HUDEP-2 (cell line): ENCODE measurements around the gene TMEM140.
A peak's percentile ranks its signal among the peaks of the same experiment; 100 is the strongest.
"Not testable (repeated sequence)": the region's sequence is repeated elsewhere in the genome, so short reads cannot be mapped to it uniquely, and the experiment has no call there.

Experiments used
- DNase-seq, 76 experiments: peaks; one replicate each; lab custom pipeline; 2025; ENCODE audit not compliant: unreplicated experiment in 76 of 76; lab: John Stamatoyannopoulos, UW

The TMEM140 gene

GRCh38 chr7:135158141-135158655, 10.3 kb downstream of the TMEM140 start:
- DNase-seq = no peak

GRCh38 chr7:135158874-135159273, 11.0 kb downstream of the TMEM140 start:
- no peak for DNase-seq

- no peak for DNase-seq
Observed at GRCh38 chr7:135159359-135160085, 11.7 kb downstream of the TMEM140 start.

DNA sequence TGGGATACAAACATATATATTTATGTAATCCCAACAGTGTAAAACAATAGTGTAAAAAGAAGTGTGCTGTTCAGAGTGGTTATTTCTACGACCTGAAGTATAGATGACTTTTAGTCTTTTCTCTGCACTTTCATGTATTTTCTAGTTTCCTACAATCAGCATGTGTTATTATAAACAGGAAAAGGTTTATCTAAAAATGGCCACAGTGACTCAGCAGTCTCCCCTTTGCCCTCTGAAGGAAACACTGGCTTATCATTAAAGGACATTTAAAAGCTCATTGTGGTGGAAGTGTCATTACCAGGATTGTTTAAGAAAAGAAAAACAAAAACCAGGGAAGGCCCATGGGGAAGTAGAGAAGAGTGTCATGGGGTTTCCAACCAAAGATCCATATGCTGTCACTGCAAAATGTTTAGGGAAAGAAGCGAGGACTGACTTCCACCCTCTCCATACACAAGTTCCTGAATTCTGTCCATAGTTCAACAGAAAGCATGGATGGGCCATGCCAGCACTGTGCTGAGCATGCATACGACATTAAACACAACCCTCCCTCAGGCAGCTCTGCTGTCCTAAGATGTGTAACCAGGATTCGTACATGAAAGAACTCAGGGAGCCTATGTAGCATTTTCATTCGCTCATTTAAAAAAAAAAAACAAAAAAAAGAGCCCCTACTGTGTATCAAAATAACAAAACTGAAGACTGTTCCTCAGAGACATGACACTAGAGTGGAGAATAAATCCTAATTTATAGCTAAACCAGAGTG, 12.4 kb downstream of the TMEM140 start:
- DNase-seq = peak in 14 of 76 experiments; percentile 3 to 47 (median 26)

- peak in 11 of 76 experiments; percentile 2 to 49 (median 15) for DNase-seq
Observed at GRCh38 chr7:135160858-135161653, 13.2 kb downstream of the TMEM140 start.

GRCh38 chr7:135161669-135162068, 13.8 kb downstream of the TMEM140 start:
- no peak for DNase-seq

GRCh38 chr7:135162382-135163001, 14.6 kb downstream of the TMEM140 start:
- no peak for DNase-seq

DNA sequence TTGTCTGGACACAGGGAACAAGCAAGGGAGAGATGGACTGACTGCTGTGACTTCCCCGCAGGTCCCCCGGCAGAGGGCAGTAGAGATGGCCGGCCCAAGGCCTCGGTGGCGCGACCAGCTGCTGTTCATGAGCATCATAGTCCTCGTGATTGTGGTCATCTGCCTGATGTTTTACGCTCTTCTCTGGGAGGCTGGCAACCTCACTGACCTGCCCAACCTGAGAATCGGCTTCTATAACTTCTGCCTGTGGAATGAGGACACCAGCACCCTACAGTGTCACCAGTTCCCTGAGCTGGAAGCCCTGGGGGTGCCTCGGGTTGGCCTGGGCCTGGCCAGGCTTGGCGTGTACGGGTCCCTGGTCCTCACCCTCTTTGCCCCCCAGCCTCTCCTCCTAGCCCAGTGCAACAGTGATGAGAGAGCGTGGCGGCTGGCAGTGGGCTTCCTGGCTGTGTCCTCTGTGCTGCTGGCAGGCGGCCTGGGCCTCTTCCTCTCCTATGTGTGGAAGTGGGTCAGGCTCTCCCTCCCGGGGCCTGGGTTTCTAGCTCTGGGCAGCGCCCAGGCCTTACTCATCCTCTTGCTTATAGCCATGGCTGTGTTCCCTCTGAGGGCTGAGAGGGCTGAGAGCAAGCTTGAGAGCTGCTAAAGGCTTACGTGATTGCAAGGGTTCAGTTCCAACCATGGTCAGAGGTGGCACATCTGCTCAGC, 16.6 kb downstream of the TMEM140 start:
- no peak for DNase-seq

DNA sequence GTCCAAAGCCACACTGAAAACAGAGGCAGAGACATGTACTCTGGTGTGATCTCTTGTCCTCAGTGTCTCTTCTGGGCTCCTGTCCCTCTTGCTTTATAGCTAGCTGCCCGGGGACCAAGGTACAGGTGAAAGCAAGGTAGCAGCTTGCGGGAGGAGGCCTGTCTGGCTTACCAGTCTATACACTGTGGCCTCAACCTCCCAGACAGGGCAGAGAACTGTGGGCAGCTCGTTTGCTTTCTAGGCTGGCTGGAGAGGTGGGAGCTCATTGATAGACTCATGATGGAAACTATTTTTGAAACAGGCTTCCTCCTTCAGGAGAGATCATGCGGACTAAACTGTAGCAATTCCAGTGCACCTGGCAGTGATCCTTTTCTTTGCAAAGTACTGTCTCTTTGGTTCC, 18.0 kb downstream of the TMEM140 start:
- no peak for DNase-seq

GRCh38 chr7:135166338-135166990, 18.6 kb downstream of the TMEM140 start:
- DNase-seq = no peak

DNA sequence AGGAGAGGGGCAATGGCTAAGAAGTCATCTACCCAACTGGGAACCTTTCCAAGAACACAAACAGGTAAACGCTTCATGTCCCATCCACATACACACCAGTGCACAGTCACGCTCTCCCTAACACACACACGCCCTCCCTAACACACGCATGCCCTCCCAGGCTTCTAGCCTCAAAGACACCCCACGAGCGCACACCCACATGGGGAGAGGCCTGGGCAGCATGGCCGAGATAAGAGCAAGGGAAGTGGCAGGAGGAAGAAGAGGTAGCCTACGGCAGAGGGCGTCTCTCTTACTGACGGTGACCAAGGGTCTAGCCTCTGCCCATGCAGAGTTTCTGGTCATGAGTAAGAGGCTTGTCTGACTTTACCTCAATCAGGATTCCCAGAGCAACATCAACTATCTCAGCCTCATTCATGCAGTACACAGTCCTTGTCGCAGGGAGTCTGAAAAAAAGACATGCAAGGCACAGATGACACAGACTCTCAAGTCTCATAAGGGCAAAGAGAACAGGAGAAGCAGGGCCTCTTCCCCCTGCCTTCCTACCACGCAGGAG, 19.6 kb downstream of the TMEM140 start:
- DNase-seq = peak in 45 of 76 experiments; percentile 6 to 57 (median 30)

GRCh38 chr7:135168001-135168400, 20.1 kb downstream of the TMEM140 start:
- DNase-seq = peak in 25 of 76 experiments; percentile 3 to 39 (median 18)

GRCh38 chr7:135168489-135169140, 20.7 kb downstream of the TMEM140 start:
- DNase-seq = no peak

- peak in 70 of 76 experiments; percentile 3 to 77 (median 50) for DNase-seq
Observed at GRCh38 chr7:135169141-135169963, 21.5 kb downstream of the TMEM140 start.

DNA sequence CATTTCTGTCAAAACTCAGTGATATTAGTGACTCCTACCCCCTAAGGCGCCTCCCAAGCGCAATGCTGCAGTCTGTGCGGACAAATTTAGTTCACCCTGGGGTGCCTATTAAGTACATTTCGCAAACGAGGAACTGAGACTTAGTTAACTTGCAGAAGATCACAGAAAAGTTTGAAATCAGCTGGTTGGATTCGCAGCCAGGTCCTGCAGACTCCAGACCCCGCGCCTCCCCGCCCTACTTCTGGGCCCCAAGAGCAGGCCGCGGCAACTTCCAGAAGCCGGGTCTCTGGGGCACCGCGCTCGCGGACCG, 22.0 kb downstream of the TMEM140 start:
- peak in 8 of 76 experiments; percentile 27 to 57 (median 40) for DNase-seq

DNA sequence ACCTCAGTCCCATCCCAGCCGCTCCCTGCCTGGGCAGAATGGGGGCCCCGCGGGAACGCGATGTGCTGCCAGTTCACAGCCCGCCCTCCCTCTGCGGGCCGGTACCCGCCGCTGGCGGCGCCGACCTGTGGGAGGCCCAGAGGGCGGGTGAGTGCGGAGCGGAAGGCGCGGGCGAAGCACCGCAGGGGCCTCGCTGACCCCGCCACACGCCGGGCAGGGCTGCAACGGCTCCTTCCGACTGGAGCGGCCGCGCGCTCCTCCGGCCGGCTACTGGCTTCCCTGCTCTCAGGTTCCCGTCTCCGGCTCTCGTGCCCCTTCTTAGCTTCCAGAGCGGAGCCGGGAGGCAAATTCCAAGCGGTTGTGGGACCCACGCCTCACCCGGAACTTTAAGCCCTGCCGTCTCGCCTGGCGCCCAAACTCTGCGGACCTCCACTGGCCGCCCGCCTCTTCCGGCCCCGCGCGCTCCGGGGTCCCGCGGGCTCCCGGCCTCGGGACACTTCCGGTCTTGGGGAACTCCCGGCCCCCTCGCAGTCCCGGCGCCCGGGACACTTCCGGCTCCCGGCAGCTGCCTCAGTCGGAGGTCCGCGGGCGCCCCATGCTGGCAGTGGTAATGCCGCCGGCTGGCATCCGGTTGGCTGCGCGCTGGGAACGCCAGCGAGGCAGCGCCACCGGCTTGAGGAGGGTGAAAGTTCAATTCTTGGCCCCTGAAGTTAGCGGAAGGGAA, 22.6 kb downstream of the TMEM140 start, which contains the start of gene CYREN:
Gene CYREN, minus strand, starts transcription at position 434 of the 724 bp plus-strand sequence. CDS start 1,785 bp downstream, outside the sequence.
- peak in 75 of 76 experiments; percentile 41 to 96 (median 87) for DNase-seq

DNA sequence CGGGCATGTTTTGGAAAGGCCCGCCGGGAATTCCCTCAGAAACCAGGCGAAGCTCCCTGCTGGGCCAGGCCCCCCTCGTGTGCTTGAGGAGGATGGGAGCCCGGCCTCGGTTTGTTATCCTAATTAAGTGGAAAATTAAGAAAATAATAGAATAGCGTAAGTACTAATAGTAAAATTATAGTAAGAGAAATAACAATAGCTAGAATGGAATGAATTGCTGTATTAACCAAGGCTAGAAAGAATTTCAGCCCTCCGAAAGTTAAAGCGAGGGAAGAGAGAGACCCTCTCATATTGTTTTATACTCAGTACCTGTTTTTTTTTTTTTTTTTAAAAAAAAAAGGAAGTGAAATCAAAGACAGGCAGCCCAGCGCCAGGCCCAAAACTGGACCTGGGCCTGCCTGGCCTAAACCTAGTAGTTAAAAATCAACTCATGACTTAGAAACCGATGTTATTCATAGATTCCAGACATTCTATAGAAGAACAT, 23.2 kb downstream of the TMEM140 start:
- DNase-seq = not testable (repeated sequence)
